CD4-positive, alpha-beta T cell (primary cell): ENCODE measurements around the gene PRPSAP2. TPM values are rescaled to one million over a fixed set of nuclear protein-coding genes. Genes with fewer than 3 reads are reported as not detected.
A peak's percentile ranks its signal among the peaks of the same experiment; 100 is the strongest.

ENCODE experiments used
- ATAC-seq: fragments of 200-7000 bp; cut with Tn5 transposase; one replicate; pipeline ENCODE4 v1.10.0; 2022; ENCODE audit warnings: mild to moderate bottlenecking; ENCODE audit not compliant: poor library complexity
- CTCF ChIA-PET: fragments of 350-600 bp; sonication (Branson Sonifier 250); formaldehyde crosslinking; loops from one replicate; lab custom pipeline; 2021; ENCODE audit warnings: antibody characterized with exemption, inconsistent platforms; lab: Charles Lee
- POLR2A ChIA-PET: fragments of 350-600 bp; sonication (Branson Sonifier 250); formaldehyde crosslinking; loops from one replicate; lab custom pipeline; 2021; ENCODE audit warnings: antibody characterized with exemption, inconsistent platforms; lab: Charles Lee
- DNase-seq, 14 experiments: peaks; one replicate each; pipeline ENCODE4 v3.0.0-alpha.2; 2013 to 2020; ENCODE audit warnings: mixed read lengths in 2 of 14
- H3K27ac ChIP-seq, 2 donors: one replicate each; pipeline versions ENCODE4 v1.5.1 to v1.7.0; 2013; ENCODE audit warnings: low read length in 2 of 2, low read depth in 1 of 2, mild to moderate bottlenecking in 1 of 2
- H3K27me3 ChIP-seq, 2 experiments: 1 replicate in 1 of 2; 2 replicates in 1 of 2; pipeline versions ENCODE4 v1.6.1 to v1.7.0; 2013; ENCODE audit warnings: low read length in 2 of 2, control low read depth in 1 of 2, mild to moderate bottlenecking in 1 of 2, moderate library complexity in 1 of 2; ENCODE audit not compliant: insufficient read depth in 2 of 2, control insufficient read depth in 1 of 2
- H3K36me3 ChIP-seq: one replicate; pipeline ENCODE4 v1.6.1; 2013; ENCODE audit warnings: low read length, control low read depth; ENCODE audit not compliant: insufficient read depth
- H3K4me1 ChIP-seq: one replicate; pipeline ENCODE4 v1.6.1; 2013; ENCODE audit warnings: low read length, control low read depth; ENCODE audit not compliant: insufficient read depth
- H3K4me3 ChIP-seq: one replicate; pipeline ENCODE4 v1.5.1; 2013; ENCODE audit warnings: mild to moderate bottlenecking, low read length, moderate library complexity
- H3K9me3 ChIP-seq, 2 experiments: 1 replicate in 1 of 2; 2 replicates in 1 of 2; pipeline versions ENCODE4 v1.6.1 to v1.7.0; 2013; ENCODE audit warnings: low read length in 2 of 2, mild to moderate bottlenecking in 2 of 2, control low read depth in 1 of 2, moderate library complexity in 1 of 2; ENCODE audit not compliant: control insufficient read depth in 1 of 2, insufficient read depth in 1 of 2
- H3K27ac Mint-ChIP-seq: one replicate; pipeline ENCODE4 v1.8.0; 2020; ENCODE audit warnings: mixed read lengths
- H3K27me3 Mint-ChIP-seq: one replicate; pipeline ENCODE4 v1.8.0; 2021; ENCODE audit warnings: mixed read lengths
- H3K36me3 Mint-ChIP-seq: one replicate; pipeline ENCODE4 v1.8.0; 2021; ENCODE audit warnings: low read depth, mixed read lengths
- H3K4me1 Mint-ChIP-seq: one replicate; pipeline ENCODE4 v1.8.0; 2021; ENCODE audit warnings: low read depth, mixed read lengths
- H3K4me3 Mint-ChIP-seq: one replicate; pipeline ENCODE4 v1.8.0; 2020; ENCODE audit warnings: mild to moderate bottlenecking, mixed read lengths
- H3K9me3 Mint-ChIP-seq: one replicate; pipeline ENCODE4 v1.8.0; 2020; ENCODE audit warnings: mixed read lengths
- CTCF ChIP-seq: fragments of 200-600 bp; IDR thresholded peaks from one replicate; pipeline ENCODE4 v1.8.0; 2022; ENCODE audit warnings: antibody characterized with exemption, mild to moderate bottlenecking
- intact Hi-C, 2 experiments: fragments of 100-400 bp; cut with DNase I in 1 of 2; cut with micrococcal nuclease in 1 of 2; formaldehyde crosslinking; loops; one replicate each; pipeline versions ENCODE4 v1.15.1 to v1.9.0; 2023 to 2025; cut with DNase I, micrococcal nuclease
- total RNA-seq, 174 experiments: library from RNA in 2 of 174; stranded (reverse) in 2 of 174; gene quantifications; one replicate each; pipeline ENCODE4 v1.2.3 and lab custom pipeline; 2021 to 2026

The PRPSAP2 gene
- total RNA-seq, 2 experiments from 2014 or later, result 24.9 to 25.5 TPM

GRCh38 chr17:18910881-18911280 lies 53.0 kb downstream of the PRPSAP2 start:
- Histone ChIP-seq H3K27me3 (no peaks in the 10 kb centered on the region), H3K4me1 (no peaks in the 10 kb centered on the region), H3K36me3 (peaks cover 69% of the 10 kb centered on the region), H3K4me3 (no peak overlapping the region), H3K27ac (no peak overlapping the region), H3K9me3 (no peaks in the 10 kb centered on the region)
- Mint-ChIP-seq H3K4me1 (peaks cover 18% of the 10 kb centered on the region), H3K4me3 (no peak overlapping the region), H3K27ac (no peak overlapping the region), H3K36me3 (peaks cover 78% of the 10 kb centered on the region), H3K27me3 (no peaks in the 10 kb centered on the region), H3K9me3 (no peaks in the 10 kb centered on the region)
- ChIA-PET POLR2A (interaction anchor here (2.3 kb wide), 1 partner anchor 10 kb away, joined by 5 read pairs; no protein-coding TSS in a partner anchor), CTCF (no interaction called here)
- TF ChIP-seq CTCF, result no peak
- ATAC-seq (no peak), DNase-seq (no peak)
- intact Hi-C loops, result no loop called here

- Histone ChIP-seq H3K9me3 (no peaks in the 10 kb centered on the region), H3K4me1 (peaks cover 27% of the 10 kb centered on the region), H3K27ac (no peak overlapping the region), H3K4me3 (no peak overlapping the region), H3K36me3 (peaks cover 49% of the 10 kb centered on the region), H3K27me3 (no peaks in the 10 kb centered on the region)
- DNase-seq (no peak), ATAC-seq (no peak)
- H3K27ac Mint-ChIP-seq, result peak overlapping the region; percentile 40
- POLR2A ChIA-PET, result no interaction called here
- no peak overlapping the region for H3K4me3 Mint-ChIP-seq
- CTCF ChIA-PET, result interaction anchor here (0.7 kb wide), 1 partner anchor 502 kb away, joined by 4 read pairs; no protein-coding TSS in a partner anchor
- H3K4me1 Mint-ChIP-seq, result peaks cover 53% of the 10 kb centered on the region
- no peak for TF ChIP-seq CTCF
- intact Hi-C loops, result no loop called here
- H3K36me3 Mint-ChIP-seq, result peaks cover 68% of the 10 kb centered on the region
- H3K27me3 Mint-ChIP-seq, result no peaks in the 10 kb centered on the region
- no peaks in the 10 kb centered on the region for H3K9me3 Mint-ChIP-seq
Measured at GRCh38 chr17:18916816-18917500, 59.0 kb downstream of the PRPSAP2 start.

GRCh38 chr17:18917506-18918032 lies 59.6 kb downstream of the PRPSAP2 start:
- ChIA-PET CTCF (interaction anchor here (0.6 to 0.7 kb wide), 2 partner anchors 44 to 502 kb away, joined by 3 to 4 read pairs; no protein-coding TSS in a partner anchor), POLR2A (no interaction called here)
- intact Hi-C loops, result no loop called here

More at GRCh38 chr17:18917506-18918032, 59.6 kb downstream of the PRPSAP2 start:
- H3K27me3 Mint-ChIP-seq, result no peaks in the 10 kb centered on the region
- H3K36me3 Mint-ChIP-seq, result peaks cover 67% of the 10 kb centered on the region
- peak overlapping the region; percentile 22 for H3K27ac Mint-ChIP-seq
- peaks cover 59% of the 10 kb centered on the region for H3K4me1 Mint-ChIP-seq
- Histone ChIP-seq H3K36me3 (peaks cover 44% of the 10 kb centered on the region), H3K27me3 (no peaks in the 10 kb centered on the region), H3K4me3 (no peak overlapping the region), H3K4me1 (peaks cover 29% of the 10 kb centered on the region), H3K9me3 (no peaks in the 10 kb centered on the region), H3K27ac (no peak overlapping the region)
- DNase-seq, result no peak
- no peak for TF ChIP-seq CTCF
- no peaks in the 10 kb centered on the region for H3K9me3 Mint-ChIP-seq
- no peak overlapping the region for H3K4me3 Mint-ChIP-seq
- ATAC-seq, result no peak
